ENCODE data around the gene CCR5. TPM values are rescaled to one million over a fixed set of nuclear protein-coding genes. Genes with fewer than 3 reads are reported as not detected.
"Not testable (repeated sequence)": the region's sequence is repeated elsewhere in the genome, so short reads cannot be mapped to it uniquely, and the experiment has no call there.

The CCR5 gene
- total RNA-seq, result 10 to 100 TPM; 39.6 to 44.3 TPM

GRCh38 chr3:46370839-46371518 is at the start of gene CCR5:
Gene CCR5 (plus strand): TSS chr3:46370946. CDS start chr3:46372903, 1,957 bp downstream.
- ATAC-seq (ENCODE audit: low read depth) (peak; percentile 75), DNase-seq (no peak)
- Mint-ChIP-seq H3K4me1 (peaks cover 75% of the 10 kb centered on the region), H3K27ac (peak within 1 kb of the TSS; percentile 81), H3K9me3 (peaks cover under 1% of the 10 kb centered on the region), H3K4me3 (peak within 1 kb of the TSS; percentile 70), H3K27me3 (no peaks in the 10 kb centered on the region), H3K36me3 (peaks cover 40% of the 10 kb centered on the region)
- POLR2A ChIA-PET, result interaction anchor here (0.6 to 5.9 kb wide), 14 partner anchors 12 to 270 kb away, joined by 3 to 57 read pairs (median 15); partner anchors contain the start of genes CCR1 and CCR2

GRCh38 chr3:46321461-46322104 is 49.2 kb upstream of the CCR5 start:
- POLR2A ChIA-PET, result no interaction called here
- H3K4me3 Mint-ChIP-seq, result no peak overlapping the region
- peaks cover 9% of the 10 kb centered on the region for H3K27me3 Mint-ChIP-seq

GRCh38 chr3:46324036-46324435 is 46.7 kb upstream of the CCR5 start:
- POLR2A ChIA-PET, result interaction anchor here (0.6 kb wide), 1 partner anchor 1080 kb away, joined by 4 read pairs; no protein-coding TSS in a partner anchor
- ATAC-seq (ENCODE audit: low read depth) (no peak), DNase-seq (no peak)
- no peak overlapping the region for H3K4me3 Mint-ChIP-seq
- peaks cover 9% of the 10 kb centered on the region for H3K27me3 Mint-ChIP-seq
- H3K36me3 Mint-ChIP-seq, result peaks cover 13% of the 10 kb centered on the region
- H3K4me1 Mint-ChIP-seq, result peaks cover 3% of the 10 kb centered on the region
- H3K27ac Mint-ChIP-seq, result no peak overlapping the region
- H3K9me3 Mint-ChIP-seq, result peaks cover 8% of the 10 kb centered on the region

More at GRCh38 chr3:46321461-46322104, 49.2 kb upstream of the CCR5 start:
- ATAC-seq (ENCODE audit: low read depth), result no peak
- no peak overlapping the region for H3K27ac Mint-ChIP-seq
- peaks cover 5% of the 10 kb centered on the region for H3K4me1 Mint-ChIP-seq
- no peak for DNase-seq
- peaks cover 23% of the 10 kb centered on the region for H3K9me3 Mint-ChIP-seq
- H3K36me3 Mint-ChIP-seq, result peaks cover 24% of the 10 kb centered on the region

- Mint-ChIP-seq H3K27me3 (peaks cover 8% of the 10 kb centered on the region), H3K9me3 (peaks cover 7% of the 10 kb centered on the region), H3K27ac (peak overlapping the region; percentile 19), H3K4me3 (no peak overlapping the region), H3K36me3 (peaks cover 10% of the 10 kb centered on the region), H3K4me1 (peaks cover 3% of the 10 kb centered on the region)
- ATAC-seq (ENCODE audit: low read depth) (no peak), DNase-seq (no peak)
- POLR2A ChIA-PET, result interaction anchor here (0.6 kb wide), 1 partner anchor 231 kb away, joined by 5 read pairs; no protein-coding TSS in a partner anchor
Measured at GRCh38 chr3:46325645-46326300, 45.0 kb upstream of the CCR5 start.

- H3K27ac Mint-ChIP-seq; POLR2A ChIA-PET; H3K27me3 Mint-ChIP-seq; ATAC-seq (ENCODE audit: low read depth); DNase-seq; H3K4me3 Mint-ChIP-seq: not testable (repeated sequence)
- H3K4me1 Mint-ChIP-seq, result peaks cover 16% of the 10 kb centered on the region
- H3K36me3 Mint-ChIP-seq, result peaks cover 22% of the 10 kb centered on the region
- peaks cover 11% of the 10 kb centered on the region for H3K9me3 Mint-ChIP-seq
Measured at GRCh38 chr3:46330676-46331075, 40.1 kb upstream of the CCR5 start.

GRCh38 chr3:46334741-46335478 is 35.8 kb upstream of the CCR5 start:
- Mint-ChIP-seq H3K4me3 (no peak overlapping the region), H3K9me3 (peaks cover 33% of the 10 kb centered on the region), H3K27ac (no peak overlapping the region), H3K27me3 (peaks cover 4% of the 10 kb centered on the region), H3K36me3 (peaks cover 51% of the 10 kb centered on the region), H3K4me1 (peaks cover 19% of the 10 kb centered on the region)
- ATAC-seq (ENCODE audit: low read depth) (no peak), DNase-seq (no peak)
- POLR2A ChIA-PET, result interaction anchor here (0.9 kb wide), 1 partner anchor 54 kb away, joined by 3 read pairs; no protein-coding TSS in a partner anchor

GRCh38 chr3:46335541-46335940 is 35.2 kb upstream of the CCR5 start:
- H3K27ac Mint-ChIP-seq, result no peak overlapping the region
- ATAC-seq (ENCODE audit: low read depth) (no peak), DNase-seq (no peak)
- H3K4me3 Mint-ChIP-seq, result no peak overlapping the region
- H3K9me3 Mint-ChIP-seq, result peaks cover 36% of the 10 kb centered on the region
- POLR2A ChIA-PET, result interaction anchor here (0.9 kb wide), 1 partner anchor 55 kb away, joined by 3 read pairs; no protein-coding TSS in a partner anchor
- peaks cover 4% of the 10 kb centered on the region for H3K27me3 Mint-ChIP-seq
- H3K4me1 Mint-ChIP-seq, result peaks cover 19% of the 10 kb centered on the region
- peaks cover 55% of the 10 kb centered on the region for H3K36me3 Mint-ChIP-seq

GRCh38 chr3:46337911-46338310 is 32.8 kb upstream of the CCR5 start:
- POLR2A ChIA-PET, result interaction anchor here (0.6 kb wide), 1 partner anchor 15 kb away, joined by 3 read pairs; no protein-coding TSS in a partner anchor
- no peaks in the 10 kb centered on the region for H3K27me3 Mint-ChIP-seq
- ATAC-seq (ENCODE audit: low read depth) (no peak), DNase-seq (no peak)
- peaks cover 39% of the 10 kb centered on the region for H3K36me3 Mint-ChIP-seq
- H3K9me3 Mint-ChIP-seq, result peaks cover 30% of the 10 kb centered on the region
- H3K4me3 Mint-ChIP-seq, result no peak overlapping the region
- peak overlapping the region; percentile 40 for H3K27ac Mint-ChIP-seq
- H3K4me1 Mint-ChIP-seq, result peaks cover 16% of the 10 kb centered on the region

GRCh38 chr3:46338840-46339239 is 31.9 kb upstream of the CCR5 start:
- Mint-ChIP-seq H3K27ac (no peak overlapping the region), H3K4me3 (no peak overlapping the region), H3K4me1 (peaks cover 9% of the 10 kb centered on the region), H3K9me3 (peaks cover 30% of the 10 kb centered on the region), H3K27me3 (no peaks in the 10 kb centered on the region), H3K36me3 (peaks cover 37% of the 10 kb centered on the region)
- POLR2A ChIA-PET, result no interaction called here
- DNase-seq (no peak), ATAC-seq (ENCODE audit: low read depth) (no peak)

- H3K27me3 Mint-ChIP-seq, result no peaks in the 10 kb centered on the region
- H3K9me3 Mint-ChIP-seq, result peaks cover 20% of the 10 kb centered on the region
- POLR2A ChIA-PET, result no interaction called here
- H3K36me3 Mint-ChIP-seq, result peaks cover 42% of the 10 kb centered on the region
- no peak for ATAC-seq (ENCODE audit: low read depth)
- peaks cover 18% of the 10 kb centered on the region for H3K4me1 Mint-ChIP-seq
- H3K27ac Mint-ChIP-seq, result no peak overlapping the region
- DNase-seq, result no peak
- H3K4me3 Mint-ChIP-seq, result no peak overlapping the region
Measured at GRCh38 chr3:46344476-46344875, 26.3 kb upstream of the CCR5 start.

GRCh38 chr3:46348823-46349482 is 21.8 kb upstream of the CCR5 start:
- DNase-seq, result no peak

More at GRCh38 chr3:46348823-46349482, 21.8 kb upstream of the CCR5 start:
- H3K4me3 Mint-ChIP-seq, result peak overlapping the region; percentile 74
- POLR2A ChIA-PET, result interaction anchor here (0.7 to 3.6 kb wide), 8 partner anchors 9 to 136 kb away, joined by 3 to 29 read pairs (median 3); partner anchors contain the start of gene CCR5
- H3K4me1 Mint-ChIP-seq, result peaks cover 56% of the 10 kb centered on the region
- H3K9me3 Mint-ChIP-seq, result peaks cover 11% of the 10 kb centered on the region
- peaks cover 36% of the 10 kb centered on the region for H3K36me3 Mint-ChIP-seq
- ATAC-seq (ENCODE audit: low read depth), result no peak
- no peaks in the 10 kb centered on the region for H3K27me3 Mint-ChIP-seq
- peak overlapping the region; percentile 92 for H3K27ac Mint-ChIP-seq
